ENCODE results near the gene SET.
A peak's percentile ranks its signal among the peaks of the same experiment; 100 is the strongest.
"Not testable (repeated sequence)": the region's sequence is repeated elsewhere in the genome, so short reads cannot be mapped to it uniquely, and the experiment has no call there.

Gene SET, protein sequence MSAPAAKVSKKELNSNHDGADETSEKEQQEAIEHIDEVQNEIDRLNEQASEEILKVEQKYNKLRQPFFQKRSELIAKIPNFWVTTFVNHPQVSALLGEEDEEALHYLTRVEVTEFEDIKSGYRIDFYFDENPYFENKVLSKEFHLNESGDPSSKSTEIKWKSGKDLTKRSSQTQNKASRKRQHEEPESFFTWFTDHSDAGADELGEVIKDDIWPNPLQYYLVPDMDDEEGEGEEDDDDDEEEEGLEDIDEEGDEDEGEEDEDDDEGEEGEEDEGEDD

DNA sequence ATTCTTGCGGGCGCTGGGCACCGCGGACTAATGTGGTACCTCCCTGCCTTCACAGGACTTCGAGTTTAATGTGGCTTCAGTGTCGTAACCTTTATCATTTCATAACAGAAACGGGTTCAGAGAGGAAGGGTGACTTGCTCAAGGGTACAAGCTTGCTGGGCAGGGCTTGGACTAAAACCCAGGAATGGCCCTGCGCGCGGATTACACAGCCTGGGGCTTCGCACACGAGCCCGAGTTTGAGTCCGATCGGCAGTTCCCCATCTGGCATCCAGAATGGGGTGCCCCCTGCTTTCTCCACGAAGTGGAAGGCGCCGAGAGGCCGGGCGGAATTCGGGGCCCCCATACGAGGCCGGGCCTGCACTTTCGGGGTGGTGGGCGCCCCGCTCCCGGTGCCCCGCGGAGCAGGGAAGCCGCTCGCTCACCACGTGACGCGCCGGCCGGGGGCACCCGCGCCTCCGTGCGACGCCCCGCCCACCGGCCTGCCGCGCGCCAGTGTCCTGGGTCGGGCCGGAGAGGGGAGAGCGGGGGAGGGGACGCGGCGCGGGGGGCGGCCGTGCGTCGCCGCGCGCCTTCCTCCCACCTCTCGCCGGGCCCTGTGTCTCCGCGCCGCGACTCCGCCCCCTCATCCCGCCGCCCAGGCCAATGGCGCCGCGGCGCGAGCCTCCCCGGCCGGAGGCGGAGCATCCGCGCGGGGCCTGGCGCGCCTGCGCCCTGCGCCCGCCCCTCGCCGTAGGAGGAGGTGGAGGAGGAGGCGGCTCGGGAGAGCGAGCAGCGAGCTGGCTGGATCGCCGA, at the start of gene SET:
Gene SET, plus strand, starts transcription at position 722 of the 792 bp plus-strand sequence. CDS start 361 bp downstream, outside the sequence.
- peak; percentile 87 for DNase-seq

DNA sequence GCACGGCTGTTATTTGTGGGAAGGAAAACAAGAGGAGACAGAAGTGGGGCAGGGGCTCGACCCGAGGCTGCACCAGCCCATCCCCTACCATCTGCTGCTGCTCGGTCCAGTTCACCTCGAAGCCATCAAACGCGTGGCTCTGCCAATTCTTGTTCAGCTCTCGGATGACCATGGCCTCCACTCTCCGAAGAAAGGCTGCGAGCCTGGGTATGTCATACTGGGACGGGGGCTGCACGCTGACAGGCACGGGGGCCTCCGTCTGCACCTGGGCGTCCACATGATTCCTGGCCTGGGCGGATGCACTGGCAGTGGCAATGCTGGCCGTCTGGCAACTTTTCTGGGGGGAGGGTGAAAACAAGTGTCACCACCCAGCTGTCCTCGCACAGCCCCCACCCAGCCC, 48.4 kb upstream of the SET start:
- DNase-seq = no peak

DNA sequence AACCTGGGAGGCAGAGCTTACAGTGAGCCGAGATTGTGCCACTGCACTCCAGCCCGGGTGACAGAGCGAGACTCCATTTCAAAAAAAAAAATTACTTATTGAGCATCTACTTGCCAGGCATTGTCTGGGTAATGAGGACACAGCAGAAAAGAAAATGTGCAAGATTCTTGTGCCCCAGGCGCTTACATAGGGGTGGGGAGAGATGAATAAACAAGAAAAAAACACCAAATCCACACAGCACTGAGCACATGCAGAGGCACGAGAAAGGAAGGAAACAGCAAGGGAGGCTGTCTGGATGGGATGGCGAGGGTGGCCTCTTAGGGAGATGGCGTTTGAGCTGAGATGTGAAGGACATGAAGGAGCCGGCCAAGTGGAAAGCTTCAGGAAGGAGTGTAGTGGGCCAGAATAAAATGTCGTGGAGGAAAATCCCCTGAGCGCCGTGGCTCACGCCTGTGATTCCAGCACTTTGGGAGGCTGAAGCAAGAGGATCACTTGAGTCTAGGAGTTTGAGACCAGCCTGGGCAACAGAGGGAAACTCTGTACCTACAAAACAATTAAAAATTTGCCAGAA, 46.3 kb upstream of the SET start:
- DNase-seq = no peak

DNA sequence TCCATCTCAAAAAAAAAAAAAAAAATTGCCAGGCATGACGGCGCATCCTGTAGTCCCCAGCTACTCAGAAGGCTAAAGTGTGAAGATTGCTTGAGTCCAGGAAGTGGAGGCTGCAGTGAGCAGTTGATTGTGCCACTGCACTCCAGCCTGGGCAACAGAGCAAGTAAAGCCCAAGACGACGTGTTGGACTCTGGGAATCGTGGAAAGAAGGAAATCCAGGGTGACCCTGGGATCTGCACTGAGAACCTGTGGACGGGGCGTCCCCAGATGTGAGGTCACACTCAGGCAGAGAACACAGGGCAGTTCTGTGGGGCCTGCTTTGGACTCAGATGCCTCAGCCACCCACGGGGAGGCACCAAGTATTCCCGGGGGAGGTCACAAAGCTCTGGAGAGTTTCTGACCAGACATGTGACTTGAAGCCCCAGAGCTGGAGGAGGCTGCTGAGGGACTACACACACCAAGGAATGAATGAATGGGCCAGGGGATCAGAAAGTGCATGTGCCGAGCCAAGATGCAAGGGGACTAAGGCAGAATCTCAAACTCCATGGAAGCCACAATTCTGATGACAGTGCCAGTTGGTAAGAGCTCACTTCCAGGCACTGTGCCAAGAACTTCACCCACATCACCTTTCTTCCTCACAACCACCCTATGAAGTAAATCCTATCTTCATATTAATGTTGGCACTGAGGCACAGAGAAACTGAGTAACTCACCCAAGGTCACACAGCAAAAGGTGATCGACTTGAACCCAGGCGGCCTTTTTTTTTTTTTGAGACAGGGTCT, 45.3 kb upstream of the SET start:
- DNase-seq = no peak

DNA sequence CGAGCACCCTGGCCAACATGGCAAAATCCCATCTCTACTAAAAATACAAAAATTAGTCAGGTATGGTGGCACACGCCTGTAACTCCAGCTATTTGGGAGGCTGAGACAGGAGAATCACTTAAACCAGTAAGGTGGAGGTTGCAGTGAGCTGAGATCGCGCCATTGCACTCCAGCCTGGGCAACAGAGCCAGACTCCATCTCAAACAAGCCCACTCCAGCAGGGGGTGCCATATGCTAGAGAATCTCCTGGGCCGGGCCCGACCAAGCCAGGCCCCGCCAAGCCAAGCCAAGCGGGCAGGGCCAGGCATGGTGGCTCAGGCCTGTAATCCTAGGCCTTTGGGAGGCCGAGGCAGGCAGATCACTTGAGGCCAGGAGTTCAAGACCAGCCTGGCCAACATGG, 40.8 kb upstream of the SET start:
- DNase-seq = not testable (repeated sequence)

DNA sequence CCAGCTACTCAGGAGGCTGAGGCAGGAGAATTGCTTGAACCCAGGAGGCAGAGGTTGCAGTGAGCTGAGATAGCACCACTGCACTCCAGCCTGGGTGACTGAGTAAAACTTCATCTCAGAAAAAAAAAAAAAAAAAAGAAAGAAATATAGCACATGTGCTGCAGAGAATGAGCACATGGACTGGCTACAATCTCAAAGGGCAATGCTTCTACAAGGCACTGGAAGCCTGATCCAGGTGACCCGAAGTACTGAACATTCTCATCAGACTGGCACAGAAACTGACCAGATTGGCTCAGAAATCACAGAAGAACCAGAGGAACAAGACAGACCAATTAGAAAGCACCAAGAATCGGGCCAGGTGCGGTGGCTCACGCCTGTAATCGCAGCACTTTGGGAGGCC, 37.2 kb upstream of the SET start:
- no peak for DNase-seq

DNA sequence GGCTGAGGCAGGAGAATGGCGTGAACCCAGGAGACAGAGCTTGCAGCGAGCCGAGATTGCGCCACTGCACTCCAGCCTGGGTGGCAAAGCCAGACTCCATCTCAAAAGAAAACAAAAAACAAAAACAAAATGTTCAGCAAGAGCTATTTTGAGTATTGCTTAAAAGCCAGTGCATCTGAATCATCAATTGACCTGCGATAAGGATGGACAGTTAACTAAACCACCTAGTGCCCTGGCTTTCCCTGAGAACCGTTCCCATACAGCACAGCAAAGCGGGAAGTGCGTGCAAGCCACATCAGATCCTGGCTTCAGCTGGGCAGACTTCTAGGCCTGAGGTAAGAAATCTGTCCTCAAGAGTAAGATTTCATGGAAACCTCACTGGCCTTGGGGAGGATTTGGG, 35.1 kb upstream of the SET start:
- DNase-seq = no peak

DNA sequence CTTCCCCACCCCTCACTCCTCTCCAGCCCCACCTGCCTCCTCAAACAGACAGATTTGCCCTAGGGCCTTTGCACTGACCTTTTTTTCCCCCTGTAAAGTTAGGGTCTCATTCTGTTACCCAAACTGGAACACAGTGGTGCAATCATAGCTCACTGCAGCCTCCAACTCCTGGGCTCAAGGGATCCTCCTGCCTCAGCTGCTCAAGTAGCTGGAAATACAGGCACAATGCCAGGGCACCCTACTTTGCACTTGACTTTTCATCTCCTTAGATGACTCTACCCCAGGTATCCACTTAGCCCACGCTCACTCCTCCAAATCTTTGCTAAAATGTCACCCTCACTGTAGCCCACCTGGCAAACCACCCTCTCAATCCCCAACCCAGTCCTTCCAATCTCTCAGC, 34.5 kb upstream of the SET start:
- DNase-seq = no peak

DNA sequence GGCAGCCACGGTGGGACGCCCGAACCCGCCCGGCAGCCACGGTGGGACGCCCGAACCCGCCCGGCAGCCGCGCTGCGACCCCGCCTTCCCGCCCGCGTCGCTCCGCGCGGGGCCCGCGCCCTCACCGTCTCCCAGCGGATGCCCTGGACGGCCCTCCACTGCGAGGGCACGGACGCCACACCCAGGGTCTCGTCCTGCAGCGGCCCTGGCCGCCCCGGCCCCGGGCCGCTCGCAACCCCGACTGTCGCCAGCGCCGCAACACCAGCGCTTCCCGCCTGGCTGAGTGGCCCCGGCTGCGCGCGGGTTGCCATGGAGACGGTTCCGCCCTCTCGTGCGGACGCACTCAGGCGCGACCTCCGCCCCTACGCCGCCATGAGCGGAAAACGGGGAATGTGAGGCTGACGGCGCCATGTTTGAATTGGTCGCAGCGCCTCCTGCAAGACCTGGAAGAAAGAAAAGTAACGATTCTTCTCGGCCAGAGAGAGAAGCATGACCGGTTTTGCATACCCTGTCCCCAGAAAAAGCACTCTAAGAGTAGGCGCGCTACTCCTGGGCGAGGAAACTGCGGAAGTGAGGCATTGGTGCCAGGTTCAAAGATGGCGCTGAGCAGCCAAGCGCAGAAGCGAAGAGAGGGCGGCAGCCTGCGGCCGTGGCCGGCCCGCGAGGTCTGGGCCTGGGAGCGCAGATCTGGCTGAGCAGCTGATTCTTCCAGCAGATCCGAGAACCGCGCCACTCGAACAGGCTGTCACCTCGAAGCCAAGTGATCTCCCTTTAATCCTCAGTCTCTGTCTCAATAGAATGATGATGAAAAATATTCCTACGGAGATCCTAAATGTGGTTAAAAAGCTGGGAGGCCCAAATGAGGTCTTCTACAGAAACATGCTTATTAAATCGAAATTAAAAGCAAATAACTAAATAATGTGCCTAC, 32.3 kb upstream of the SET start, which contains the start of gene DYNC2I2:
Gene DYNC2I2, minus strand, starts transcription at position 432 of the 928 bp plus-strand sequence. Its CDS starts 121 bp downstream, at position 311.
- peak; percentile 87 for DNase-seq

DNA sequence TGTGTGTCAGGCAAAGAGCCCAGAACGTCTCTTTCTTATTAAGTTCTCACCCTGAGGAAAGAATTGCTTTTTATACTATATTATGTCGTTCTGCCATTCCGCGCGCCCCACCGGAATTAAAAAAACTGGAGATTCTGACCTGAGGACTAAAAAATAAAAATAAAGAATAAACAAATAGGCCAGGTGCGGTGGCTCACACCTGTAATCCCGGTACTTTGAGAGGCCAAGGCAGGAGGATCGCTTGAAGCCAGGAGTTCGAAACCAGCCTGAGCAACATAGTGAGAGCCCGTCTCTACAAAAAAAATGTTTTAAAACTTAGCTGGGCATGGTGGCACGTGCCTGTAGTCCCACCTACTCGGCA, 31.7 kb upstream of the SET start:
- no peak for DNase-seq

DNA sequence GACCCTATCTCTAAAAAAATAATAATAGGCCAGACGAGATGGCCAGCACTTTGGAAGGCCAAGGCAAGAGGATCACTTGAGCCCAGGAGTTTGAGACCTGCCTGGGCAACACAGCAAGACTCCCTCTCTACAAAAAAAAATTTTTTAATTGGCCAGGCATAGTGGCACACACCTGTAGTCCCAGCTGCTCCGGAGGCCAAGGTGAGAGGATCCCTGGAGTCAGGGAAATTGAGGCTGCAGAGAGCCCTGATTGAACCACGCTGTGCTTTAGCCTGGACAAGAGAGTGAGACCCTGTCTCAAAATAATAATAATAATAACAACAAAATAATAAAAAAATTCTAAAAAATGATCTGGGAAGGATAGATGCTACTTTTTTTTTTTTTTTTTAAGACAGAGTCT, 31.2 kb upstream of the SET start:
- DNase-seq = no peak

DNA sequence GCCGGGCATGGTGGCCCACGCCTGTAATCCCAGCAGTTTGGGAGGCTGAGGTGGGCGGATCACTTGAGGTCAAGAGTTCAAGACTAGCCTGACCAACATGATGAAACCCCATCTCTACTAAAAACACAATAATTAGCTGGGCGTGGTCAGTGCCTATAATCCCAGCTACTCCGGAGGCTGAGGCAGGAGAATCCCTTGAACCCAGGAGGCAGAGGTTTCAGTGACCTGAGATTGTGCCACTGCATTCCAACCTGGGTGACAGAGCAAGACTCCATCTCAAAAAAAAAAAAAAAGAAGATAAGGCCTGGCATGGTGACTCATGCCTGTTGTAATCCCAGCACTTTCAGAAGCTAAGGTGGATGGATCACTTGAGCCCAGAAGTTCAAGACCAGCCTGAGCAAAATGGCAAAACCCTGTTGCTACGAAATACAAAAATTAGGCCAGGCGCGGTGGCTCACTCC, 22.5 kb upstream of the SET start:
- peak; percentile 55 for DNase-seq

DNA sequence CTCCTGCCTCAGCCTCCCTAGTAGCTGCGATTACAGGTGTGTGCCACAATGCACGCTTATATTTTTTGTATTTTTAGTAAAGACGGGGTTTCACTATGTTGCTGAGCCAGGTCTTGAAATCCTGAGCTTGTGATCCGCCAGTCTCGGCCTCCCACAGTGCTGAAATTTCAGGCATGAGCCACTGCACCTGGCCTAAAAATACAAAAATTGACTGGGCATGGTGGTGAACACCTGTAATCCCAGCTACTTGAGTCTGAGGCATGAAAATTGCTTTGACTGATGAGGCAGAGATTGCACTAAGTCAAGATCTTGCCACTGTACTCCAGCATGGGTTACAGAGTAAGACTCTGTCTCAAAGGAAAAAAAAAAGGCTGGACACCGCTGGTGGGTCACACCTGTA, 19.2 kb upstream of the SET start:
- no peak for DNase-seq

DNA sequence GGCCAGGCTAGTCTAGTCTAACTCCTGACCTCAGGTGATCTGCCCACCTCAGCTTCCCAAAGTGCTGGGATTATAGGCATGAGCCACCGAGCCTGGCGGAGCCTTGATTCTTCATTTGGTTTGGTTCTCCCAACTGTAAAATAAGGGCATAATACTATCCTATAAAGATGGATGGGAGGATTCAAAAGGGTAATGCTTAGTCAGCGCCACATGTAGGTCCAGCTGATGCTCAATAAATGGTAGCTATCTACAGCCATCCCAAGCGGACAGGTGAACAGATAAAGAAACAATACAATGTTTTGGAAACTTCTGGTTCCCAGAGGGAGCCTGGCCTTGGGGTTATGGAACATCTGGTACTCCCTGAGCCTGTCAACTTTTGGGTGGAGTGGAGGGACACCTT, 13.6 kb upstream of the SET start:
- no peak for DNase-seq

DNA sequence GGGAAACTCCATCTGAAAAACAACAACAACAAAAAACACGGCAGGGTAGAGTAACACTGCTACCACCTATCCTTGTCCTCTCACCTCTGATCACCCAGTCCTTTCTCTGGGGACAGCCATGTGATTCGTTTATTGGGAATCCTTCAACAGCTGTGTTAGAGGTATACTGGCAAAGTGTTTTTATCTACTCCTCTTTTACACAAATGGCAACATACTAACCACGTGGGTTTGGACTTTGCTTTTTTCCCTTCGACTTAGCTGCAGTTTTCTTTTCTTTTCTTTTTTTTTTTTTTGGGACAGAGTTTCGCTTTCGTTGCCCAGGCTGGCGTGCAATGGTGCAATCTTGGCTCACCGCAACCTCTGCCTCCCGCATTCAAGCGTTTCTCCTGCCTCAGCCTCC, 11.2 kb upstream of the SET start:
- DNase-seq = peak; percentile 61

DNA sequence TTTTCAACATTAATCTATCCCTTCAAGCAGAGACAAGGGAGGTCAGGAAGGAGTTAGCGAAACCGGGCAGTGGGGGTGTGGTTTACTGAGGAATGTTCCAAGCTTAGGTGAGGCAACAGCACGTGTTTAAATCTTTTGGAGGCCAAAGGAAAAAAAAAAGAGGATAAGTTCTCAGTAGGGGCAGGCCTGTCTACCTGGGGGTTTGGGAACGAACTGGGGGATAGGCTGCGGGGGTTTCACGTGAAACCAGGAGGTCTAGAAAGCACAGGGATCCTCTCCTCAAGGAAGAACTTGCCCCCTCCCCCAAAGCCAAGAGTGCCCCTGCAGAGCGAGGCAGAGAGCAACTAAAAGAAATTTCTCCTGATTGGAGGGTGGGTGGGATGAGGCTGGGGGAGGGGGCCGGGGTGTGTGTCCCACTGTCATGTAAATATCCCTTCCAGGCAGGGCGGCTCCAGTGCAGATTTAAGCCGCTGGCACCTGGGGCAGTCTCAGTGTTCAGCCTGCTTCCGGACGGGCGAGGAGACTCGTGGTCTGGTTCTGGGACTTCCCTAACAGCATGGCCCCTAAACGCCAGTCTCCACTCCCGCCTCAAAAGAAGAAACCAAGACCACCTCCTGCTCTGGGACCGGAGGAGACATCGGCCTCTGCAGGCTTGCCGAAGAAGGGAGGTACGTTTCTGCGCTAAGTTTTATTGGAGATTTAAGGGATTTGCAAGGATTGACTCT, 5.5 kb upstream of the SET start:
- DNase-seq = peak; percentile 29

DNA sequence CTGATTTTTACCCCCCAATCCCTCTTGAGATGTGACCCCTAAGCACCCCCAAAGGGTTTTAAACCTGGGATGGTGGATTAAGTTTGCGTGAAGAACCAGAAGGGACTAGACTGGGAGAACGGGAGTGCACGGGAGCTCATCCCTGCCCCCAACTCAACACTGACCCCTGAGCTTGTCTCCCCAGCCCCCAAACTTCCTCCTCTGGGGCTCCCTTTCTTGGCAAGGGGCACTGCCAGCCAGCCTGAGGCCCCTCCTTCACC, 5.0 kb upstream of the SET start:
- DNase-seq = no peak

DNA sequence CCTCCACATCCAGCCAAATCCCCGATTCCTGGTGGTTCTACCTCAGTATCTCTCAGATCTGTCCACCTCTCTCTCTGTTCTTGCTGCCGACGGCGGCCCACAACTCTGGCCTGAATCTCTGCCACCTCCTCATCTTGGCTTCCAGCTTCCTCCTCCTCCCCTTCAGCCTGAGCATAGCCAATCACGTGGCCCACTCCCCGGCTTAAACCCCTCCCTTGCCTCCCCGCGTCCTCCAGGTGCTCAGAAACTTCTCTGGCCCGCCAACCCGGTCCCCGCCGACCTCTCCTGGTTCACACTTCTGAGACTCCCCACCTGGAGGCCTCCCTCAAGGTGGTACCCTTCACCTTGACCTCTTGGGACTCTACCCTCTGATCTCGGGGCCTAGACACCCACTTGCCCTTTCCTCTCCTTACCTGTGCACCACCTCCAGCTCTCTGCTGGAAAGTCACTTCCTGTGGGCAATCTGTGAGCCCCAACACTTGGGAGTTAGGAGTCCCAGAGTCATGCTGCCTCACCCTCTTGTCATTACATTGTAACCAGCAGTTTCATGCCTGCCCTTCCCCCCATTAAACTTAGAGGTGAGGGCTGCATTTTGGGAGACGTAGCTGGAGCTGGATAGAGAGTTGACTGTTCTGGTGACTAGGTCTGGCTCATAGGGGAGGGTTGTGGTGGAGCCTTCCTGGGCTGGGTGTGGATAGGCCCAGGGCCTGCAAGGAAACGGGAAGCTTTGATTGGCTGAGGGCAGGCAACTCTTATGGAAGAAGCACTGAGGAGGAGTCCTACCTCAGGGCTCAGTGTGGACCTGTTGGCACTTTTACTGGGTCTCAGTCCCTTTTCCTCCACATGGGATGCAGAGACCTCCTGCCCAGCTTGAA, 4.5 kb upstream of the SET start:
- peak; percentile 60 for DNase-seq

DNA sequence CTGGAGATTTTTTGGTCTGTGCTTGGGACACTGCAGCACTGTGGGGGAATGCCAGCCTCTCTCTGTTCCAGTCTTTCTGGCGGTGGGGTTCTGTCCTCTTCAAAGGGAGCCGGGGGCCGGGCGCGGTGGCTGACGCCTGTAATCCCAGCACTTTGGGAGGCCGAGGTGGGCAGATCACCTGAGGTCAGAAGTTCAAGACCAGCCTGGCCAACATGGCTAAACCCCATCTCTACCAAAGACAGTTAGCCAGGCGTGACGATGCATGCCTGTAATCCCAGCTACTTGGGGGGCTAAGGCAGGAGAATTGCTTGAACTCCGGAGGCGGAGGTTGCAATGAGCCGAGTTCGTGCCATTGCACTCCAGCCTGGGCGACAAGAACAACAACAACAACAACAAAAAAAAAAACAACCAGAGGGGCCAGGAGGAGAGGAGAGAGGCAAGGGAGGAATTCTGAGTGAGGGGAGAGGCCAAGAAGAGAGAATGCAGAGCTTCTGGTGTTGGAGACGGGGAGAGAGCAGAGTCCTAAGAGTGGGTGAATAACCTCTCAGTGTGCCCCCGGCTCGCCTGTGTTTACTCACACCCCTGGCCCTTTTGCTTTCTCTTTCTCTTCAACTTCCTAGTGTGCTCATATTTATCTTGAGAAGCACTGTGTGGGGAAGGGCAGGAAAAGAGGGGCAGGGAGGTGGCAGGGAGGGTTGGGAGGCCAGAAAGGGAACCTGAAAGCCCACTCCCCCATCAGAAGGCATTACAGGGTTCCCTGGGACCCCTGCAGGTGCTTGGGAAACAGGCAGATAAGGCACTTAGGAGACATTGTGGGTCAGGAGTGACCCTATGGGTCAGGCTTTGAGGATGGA, 3.2 kb upstream of the SET start:
- peak; percentile 27 for DNase-seq

DNA sequence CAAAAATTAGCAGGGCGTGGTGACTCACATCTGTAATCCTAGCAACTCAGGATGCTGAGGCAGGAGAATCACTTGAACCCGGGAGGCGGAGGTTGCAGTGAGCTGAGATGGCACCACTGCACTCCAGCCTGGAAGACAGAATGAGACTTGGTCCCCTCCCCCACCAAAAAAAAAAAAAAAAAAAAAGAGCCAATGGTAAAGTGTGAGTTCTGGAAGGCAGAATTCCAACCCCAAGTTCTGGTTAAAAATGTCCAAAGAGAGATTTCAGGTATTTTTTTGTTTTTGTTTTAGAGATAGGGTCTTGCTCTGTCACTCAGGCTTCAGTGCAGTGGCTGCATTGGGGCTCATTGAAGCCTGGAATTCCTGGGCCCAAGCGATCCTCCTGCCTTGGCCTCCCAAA, 1.6 kb upstream of the SET start:
- DNase-seq = no peak

Measured in MV-4-11 (cell line).